Inflammatory macrophage (primary cell): Measurements from ENCODE around the gene USP20.
A peak's percentile ranks its signal among the peaks of the same experiment; 100 is the strongest.
"Not testable (repeated sequence)": the region's sequence is repeated elsewhere in the genome, so short reads cannot be mapped to it uniquely, and the experiment has no call there.

Experiments
- DNase-seq, 2 donors: peaks; one replicate each; pipeline ENCODE4 v3.0.0-alpha.2; 2020 to 2022
- total RNA-seq, 18 experiments: gene quantifications; one replicate each; lab custom pipeline; 2026; ENCODE audit warnings: mixed read lengths in 6 of 18, inconsistent platforms in 2 of 18; lab: John Stamatoyannopoulos, UW

Gene USP20
- total RNA-seq, result 2.8 to 22.6 (median 15.0) reads per million in 18 experiments

- peak; percentile 97 to 98 for DNase-seq
Observed at GRCh38 chr9:129835128-129835859, at the start of gene USP20, which contains the start of gene C9orf78. USP20 (plus strand) TSS chr9:129835458; CDS start chr9:129852556, 17,098 bp downstream. C9orf78 (minus strand) TSS chr9:129835275; CDS start chr9:129835221, 54 bp downstream.

GRCh38 chr9:129785866-129786265 lies 49.4 kb upstream of the USP20 start:
- DNase-seq, result no peak

- DNase-seq, result no peak
Observed at GRCh38 chr9:129786481-129786880, 48.8 kb upstream of the USP20 start.

GRCh38 chr9:129794549-129794948 lies 40.7 kb upstream of the USP20 start:
- DNase-seq, result no peak

GRCh38 chr9:129796029-129796428 lies 39.2 kb upstream of the USP20 start:
- DNase-seq, result not testable (repeated sequence)

GRCh38 chr9:129798973-129799372 lies 36.3 kb upstream of the USP20 start:
- no peak for DNase-seq

- no peak for DNase-seq
Observed at GRCh38 chr9:129801504-129801903, 33.8 kb upstream of the USP20 start.

- DNase-seq, result peak; percentile 96 to 97
Observed at GRCh38 chr9:129802833-129803675, 32.2 kb upstream of the USP20 start, which contains the start of gene TOR1B. TOR1B (plus strand) TSS chr9:129803184; CDS start chr9:129803213, 29 bp downstream.

GRCh38 chr9:129803676-129804060 lies 31.6 kb upstream of the USP20 start:
- no peak for DNase-seq

GRCh38 chr9:129806061-129806460 lies 29.2 kb upstream of the USP20 start:
- peak; percentile 5 to 43 for DNase-seq

- no peak for DNase-seq
Observed at GRCh38 chr9:129809346-129809745, 25.9 kb upstream of the USP20 start.

- DNase-seq, result no peak
Observed at GRCh38 chr9:129810116-129810515, 25.1 kb upstream of the USP20 start.

- DNase-seq, result no peak
Observed at GRCh38 chr9:129810788-129811187, 24.5 kb upstream of the USP20 start.

GRCh38 chr9:129811967-129812363 lies 23.3 kb upstream of the USP20 start:
- no peak for DNase-seq

GRCh38 chr9:129812385-129812784 lies 22.9 kb upstream of the USP20 start:
- no peak for DNase-seq

GRCh38 chr9:129813661-129814060 lies 21.6 kb upstream of the USP20 start:
- DNase-seq, result no peak

GRCh38 chr9:129814432-129815223 lies 20.6 kb upstream of the USP20 start:
- peak; percentile 54 to 80 for DNase-seq

- no peak for DNase-seq
Observed at GRCh38 chr9:129815278-129815677, 20.0 kb upstream of the USP20 start.

- DNase-seq, result peak; percentile 94 to 96
Observed at GRCh38 chr9:129816501-129817435, 18.5 kb upstream of the USP20 start.

GRCh38 chr9:129822898-129823541 lies 12.2 kb upstream of the USP20 start:
- peak in 1 of 2 donors; percentile 23 for DNase-seq

- no peak for DNase-seq
Observed at GRCh38 chr9:129823542-129823934, 11.7 kb upstream of the USP20 start.
